ENCODE results near the gene PIGZ. TPM values are rescaled to one million over a fixed set of nuclear protein-coding genes. Genes with fewer than 3 reads are reported as not detected.

The PIGZ gene
- total and polyA plus RNA-seq, 9 of the 15 experiments (the other 6 are each of a cell fraction or from before 2014, with no cell fraction given) = 0.15 to 1.8 (median 0.76) TPM

DNA sequence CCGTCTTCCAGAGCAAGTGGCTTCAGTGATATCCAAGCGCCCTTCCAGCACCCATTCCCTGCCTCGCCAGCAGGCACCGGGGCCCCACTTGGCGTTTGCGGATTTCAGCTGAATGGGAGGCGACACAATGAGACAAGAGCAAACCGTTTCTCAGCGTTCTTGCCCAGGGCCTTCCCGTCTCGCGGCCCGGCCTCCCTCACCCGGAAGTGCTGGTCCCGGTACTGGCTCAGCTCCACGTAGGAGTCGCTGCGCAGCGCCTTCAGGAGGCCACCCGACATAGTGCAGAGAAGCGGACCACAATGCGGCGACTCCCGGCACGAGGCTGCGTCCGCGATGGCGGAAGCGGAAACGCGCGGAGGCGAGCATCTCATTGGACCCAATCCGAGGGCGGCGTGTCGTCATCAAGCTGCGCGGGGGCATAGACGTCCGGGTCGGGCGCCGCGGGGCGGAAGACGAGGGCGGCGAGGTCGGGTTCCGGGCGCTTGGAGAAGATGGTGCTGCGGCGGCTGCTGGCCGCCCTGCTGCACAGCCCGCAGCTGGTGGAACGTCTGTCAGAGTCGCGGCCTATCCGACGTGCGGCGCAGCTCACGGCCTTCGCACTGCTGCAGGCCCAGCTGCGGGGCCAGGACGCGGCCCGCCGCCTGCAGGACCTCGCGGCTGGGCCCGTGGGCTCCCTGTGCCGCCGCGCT, 26.3 kb downstream of the PIGZ start, which contains the start of gene NCBP2 (continued):
- TF ChIP-seq, protein P1, sequence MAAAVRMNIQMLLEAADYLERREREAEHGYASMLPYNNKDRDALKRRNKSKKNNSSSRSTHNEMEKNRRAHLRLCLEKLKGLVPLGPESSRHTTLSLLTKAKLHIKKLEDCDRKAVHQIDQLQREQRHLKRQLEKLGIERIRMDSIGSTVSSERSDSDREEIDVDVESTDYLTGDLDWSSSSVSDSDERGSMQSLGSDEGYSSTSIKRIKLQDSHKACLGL (CRISPR knock-in tag; IDR thresholded peaks at IDR 0.05; ENCODE audit: borderline replicate concordance, poor library complexity, severe bottlenecking) = peak; percentile 58
- TF ChIP-seq HNRNPK (IDR thresholded peaks at IDR 0.05; ENCODE audit: low read depth, low read length, poor library complexity, severe bottlenecking) (peak; percentile 38), HSF4 (CRISPR knock-in tag; IDR thresholded peaks at IDR 0.05; ENCODE audit: borderline replicate concordance) (0 out of 2 replicates have a peak, but pooled peaks have one; percentile 33), SIX5 (IDR thresholded peaks at IDR 0.05; ENCODE audit: borderline replicate concordance in 1 of 2, insufficient read depth in 1 of 2, low read depth in 1 of 2, low read length in 2 of 2) (peak; percentile 31 to 40; a peak in 2 of 4 replicates), HDAC1 (IDR thresholded peaks at IDR 0.05) (peak in 1 of 2 experiments; percentile 94; a peak in 2 of 4 replicates)
- TF ChIP-seq, protein P2, sequence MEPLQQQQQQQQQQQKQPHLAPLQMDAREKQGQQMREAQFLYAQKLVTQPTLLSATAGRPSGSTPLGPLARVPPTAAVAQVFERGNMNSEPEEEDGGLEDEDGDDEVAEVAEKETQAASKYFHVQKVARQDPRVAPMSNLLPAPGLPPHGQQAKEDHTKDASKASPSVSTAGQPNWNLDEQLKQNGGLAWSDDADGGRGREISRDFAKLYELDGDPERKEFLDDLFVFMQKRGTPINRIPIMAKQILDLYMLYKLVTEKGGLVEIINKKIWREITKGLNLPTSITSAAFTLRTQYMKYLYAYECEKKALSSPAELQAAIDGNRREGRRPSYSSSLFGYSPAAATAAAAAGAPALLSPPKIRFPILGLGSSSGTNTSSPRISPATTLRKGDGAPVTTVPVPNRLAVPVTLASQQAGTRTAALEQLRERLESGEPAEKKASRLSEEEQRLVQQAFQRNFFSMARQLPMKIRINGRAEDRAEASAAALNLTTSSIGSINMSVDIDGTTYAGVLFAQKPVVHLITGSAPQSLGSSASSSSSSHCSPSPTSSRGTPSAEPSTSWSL (CRISPR knock-in tag; IDR thresholded peaks at IDR 0.05; ENCODE audit: borderline replicate concordance) = no peak
- TF ChIP-seq, protein P3, sequence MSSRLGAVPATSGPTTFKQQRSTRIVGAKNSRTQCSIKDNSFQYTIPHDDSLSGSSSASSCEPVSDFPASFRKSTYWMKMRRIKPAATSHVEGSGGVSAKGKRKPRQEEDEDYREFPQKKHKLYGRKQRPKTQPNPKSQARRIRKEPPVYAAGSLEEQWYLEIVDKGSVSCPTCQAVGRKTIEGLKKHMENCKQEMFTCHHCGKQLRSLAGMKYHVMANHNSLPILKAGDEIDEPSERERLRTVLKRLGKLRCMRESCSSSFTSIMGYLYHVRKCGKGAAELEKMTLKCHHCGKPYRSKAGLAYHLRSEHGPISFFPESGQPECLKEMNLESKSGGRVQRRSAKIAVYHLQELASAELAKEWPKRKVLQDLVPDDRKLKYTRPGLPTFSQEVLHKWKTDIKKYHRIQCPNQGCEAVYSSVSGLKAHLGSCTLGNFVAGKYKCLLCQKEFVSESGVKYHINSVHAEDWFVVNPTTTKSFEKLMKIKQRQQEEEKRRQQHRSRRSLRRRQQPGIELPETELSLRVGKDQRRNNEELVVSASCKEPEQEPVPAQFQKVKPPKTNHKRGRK (tag; IDR thresholded peaks at IDR 0.05) = no peak
- TF ChIP-seq, protein P4, sequence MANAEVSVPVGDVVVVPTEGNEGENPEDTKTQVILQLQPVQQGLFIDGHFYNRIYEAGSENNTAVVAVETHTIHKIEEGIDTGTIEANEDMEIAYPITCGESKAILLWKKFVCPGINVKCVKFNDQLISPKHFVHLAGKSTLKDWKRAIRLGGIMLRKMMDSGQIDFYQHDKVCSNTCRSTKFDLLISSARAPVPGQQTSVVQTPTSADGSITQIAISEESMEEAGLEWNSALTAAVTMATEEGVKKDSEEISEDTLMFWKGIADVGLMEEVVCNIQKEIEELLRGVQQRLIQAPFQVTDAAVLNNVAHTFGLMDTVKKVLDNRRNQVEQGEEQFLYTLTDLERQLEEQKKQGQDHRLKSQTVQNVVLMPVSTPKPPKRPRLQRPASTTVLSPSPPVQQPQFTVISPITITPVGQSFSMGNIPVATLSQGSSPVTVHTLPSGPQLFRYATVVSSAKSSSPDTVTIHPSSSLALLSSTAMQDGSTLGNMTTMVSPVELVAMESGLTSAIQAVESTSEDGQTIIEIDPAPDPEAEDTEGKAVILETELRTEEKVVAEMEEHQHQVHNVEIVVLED (CRISPR knock-in tag; IDR thresholded peaks at IDR 0.05) = peak; percentile 84
- TF ChIP-seq, protein P5, sequence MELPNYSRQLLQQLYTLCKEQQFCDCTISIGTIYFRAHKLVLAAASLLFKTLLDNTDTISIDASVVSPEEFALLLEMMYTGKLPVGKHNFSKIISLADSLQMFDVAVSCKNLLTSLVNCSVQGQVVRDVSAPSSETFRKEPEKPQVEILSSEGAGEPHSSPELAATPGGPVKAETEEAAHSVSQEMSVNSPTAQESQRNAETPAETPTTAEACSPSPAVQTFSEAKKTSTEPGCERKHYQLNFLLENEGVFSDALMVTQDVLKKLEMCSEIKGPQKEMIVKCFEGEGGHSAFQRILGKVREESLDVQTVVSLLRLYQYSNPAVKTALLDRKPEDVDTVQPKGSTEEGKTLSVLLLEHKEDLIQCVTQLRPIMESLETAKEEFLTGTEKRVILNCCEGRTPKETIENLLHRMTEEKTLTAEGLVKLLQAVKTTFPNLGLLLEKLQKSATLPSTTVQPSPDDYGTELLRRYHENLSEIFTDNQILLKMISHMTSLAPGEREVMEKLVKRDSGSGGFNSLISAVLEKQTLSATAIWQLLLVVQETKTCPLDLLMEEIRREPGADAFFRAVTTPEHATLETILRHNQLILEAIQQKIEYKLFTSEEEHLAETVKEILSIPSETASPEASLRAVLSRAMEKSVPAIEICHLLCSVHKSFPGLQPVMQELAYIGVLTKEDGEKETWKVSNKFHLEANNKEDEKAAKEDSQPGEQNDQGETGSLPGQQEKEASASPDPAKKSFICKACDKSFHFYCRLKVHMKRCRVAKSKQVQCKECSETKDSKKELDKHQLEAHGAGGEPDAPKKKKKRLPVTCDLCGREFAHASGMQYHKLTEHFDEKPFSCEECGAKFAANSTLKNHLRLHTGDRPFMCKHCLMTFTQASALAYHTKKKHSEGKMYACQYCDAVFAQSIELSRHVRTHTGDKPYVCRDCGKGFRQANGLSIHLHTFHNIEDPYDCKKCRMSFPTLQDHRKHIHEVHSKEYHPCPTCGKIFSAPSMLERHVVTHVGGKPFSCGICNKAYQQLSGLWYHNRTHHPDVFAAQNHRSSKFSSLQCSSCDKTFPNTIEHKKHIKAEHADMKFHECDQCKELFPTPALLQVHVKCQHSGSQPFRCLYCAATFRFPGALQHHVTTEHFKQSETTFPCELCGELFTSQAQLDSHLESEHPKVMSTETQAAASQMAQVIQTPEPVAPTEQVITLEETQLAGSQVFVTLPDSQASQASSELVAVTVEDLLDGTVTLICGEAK (IDR thresholded peaks at IDR 0.05) = peak; percentile 96
- TF ChIP-seq, protein P5 (CRISPR knock-in tag; IDR thresholded peaks at IDR 0.05) = no peak
